ENCODE results near the gene DDX10.
A peak's percentile ranks its signal among the peaks of the same experiment; 100 is the strongest.

Gene DDX10

DNA sequence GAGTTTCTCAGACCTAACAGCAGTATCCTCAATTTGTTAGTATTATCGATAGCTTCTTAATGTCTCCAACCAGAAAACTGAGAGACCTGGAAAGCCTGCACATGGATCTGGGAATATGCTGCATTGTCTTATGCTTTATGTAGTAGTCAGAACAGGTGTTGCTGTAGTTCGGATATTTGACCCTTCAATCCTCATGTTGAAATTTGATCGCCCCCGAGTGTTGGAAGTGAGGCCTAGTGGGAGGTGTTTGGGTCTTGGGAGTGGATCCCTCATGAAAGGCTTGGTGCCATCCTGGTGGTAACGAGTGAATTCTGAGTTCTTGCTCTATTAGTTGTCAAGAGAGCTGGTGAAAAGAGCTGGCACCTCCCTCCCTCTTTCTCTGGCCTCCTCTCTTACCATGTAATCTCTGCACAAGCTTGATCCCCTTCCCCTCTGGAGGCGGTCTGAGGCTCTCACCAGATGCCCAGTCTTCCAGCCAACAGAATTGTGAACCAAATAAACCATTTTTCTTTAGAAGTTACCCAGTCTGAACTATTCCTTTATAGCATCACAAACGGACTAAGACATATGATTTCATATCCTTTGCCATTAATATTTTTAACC lies 227.1 kb downstream of the DDX10 start:
- no peak for DNase-seq (ENCODE audit: low read depth in 2 of 2)
- TF ChIP-seq, protein P1, sequence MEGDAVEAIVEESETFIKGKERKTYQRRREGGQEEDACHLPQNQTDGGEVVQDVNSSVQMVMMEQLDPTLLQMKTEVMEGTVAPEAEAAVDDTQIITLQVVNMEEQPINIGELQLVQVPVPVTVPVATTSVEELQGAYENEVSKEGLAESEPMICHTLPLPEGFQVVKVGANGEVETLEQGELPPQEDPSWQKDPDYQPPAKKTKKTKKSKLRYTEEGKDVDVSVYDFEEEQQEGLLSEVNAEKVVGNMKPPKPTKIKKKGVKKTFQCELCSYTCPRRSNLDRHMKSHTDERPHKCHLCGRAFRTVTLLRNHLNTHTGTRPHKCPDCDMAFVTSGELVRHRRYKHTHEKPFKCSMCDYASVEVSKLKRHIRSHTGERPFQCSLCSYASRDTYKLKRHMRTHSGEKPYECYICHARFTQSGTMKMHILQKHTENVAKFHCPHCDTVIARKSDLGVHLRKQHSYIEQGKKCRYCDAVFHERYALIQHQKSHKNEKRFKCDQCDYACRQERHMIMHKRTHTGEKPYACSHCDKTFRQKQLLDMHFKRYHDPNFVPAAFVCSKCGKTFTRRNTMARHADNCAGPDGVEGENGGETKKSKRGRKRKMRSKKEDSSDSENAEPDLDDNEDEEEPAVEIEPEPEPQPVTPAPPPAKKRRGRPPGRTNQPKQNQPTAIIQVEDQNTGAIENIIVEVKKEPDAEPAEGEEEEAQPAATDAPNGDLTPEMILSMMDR (IDR thresholded peaks at IDR 0.05; ENCODE audit: low read depth, low read length), result no peak
- no peak overlapping the region for H3K4me3 ChIP-seq (replicated peaks in 1 of 2; ENCODE audit: low read depth in 2 of 2, low read length in 2 of 2)

DNA sequence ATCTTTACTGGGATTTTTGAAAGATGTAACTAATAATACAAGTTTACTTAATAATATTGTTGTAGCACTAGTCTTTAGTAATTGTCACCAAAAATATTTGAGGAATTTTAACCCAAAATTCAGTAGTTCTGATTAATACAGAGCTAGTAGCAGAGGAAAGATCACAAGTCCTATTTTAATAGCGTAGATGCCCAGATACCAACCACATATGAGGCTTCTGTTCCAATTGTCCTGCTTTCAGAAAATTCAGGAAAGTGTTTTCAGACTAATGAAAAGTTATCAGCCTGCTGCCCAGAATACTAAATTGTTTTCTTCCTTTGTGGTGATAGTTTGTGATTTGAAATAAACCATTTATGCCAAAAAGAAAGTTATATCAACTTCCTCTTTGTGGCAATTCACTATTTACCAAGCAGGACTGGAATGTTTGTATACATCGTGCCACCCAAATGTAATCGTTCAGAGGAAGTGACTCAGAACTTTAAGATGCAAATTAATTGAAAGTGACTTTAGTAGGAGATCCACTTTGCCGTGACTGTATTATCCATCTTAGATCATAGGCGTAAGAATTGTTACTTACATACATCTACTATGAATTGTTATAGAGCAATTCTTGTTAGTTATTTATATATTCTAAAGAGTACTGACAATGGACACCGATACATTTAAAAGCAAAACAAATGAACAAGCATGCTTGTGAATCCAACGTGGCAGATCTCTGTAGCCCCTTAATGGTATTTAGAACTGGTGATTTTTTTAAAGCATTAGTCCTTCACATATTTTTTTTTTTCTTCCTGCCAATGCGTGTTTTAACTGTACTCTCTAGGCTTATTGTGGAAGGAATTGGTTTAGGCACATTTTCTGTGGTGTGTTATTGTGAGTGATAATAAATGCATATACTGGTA lies 231.0 kb downstream of the DDX10 start:
- peak; percentile 51 to 71 for DNase-seq (ENCODE audit: low read depth in 2 of 2)
- H3K4me3 ChIP-seq (replicated peaks in 1 of 2; ENCODE audit: low read depth in 2 of 2, low read length in 2 of 2), result no peak overlapping the region
- TF ChIP-seq, protein P1 (IDR thresholded peaks at IDR 0.05; ENCODE audit: low read depth, low read length), result no peak

DNA sequence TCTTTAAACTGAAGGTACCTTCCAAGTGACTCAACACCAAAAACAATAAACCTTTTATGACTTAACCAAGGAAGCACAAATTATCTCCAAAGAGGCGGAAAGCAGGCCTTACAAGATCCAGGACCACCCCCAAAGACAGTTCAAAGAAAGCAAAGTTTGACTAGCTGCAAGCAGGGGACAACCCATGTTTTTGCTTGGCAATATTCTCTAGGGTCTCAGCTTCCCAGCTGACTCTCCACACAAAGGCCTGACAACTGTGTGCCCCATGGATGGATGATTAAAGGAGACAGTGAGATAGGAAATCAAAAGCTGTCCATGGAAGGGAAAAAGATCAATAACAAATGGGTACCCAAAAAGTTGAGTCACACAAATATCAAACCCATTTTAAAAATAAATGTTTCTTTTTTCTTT lies 232.2 kb downstream of the DDX10 start:
- TF ChIP-seq, protein P1 (IDR thresholded peaks at IDR 0.05; ENCODE audit: low read depth, low read length), result no peak
- H3K4me3 ChIP-seq (replicated peaks in 1 of 2; ENCODE audit: low read depth in 2 of 2, low read length in 2 of 2), result no peak overlapping the region
- DNase-seq (ENCODE audit: low read depth in 2 of 2), result peak in 1 of 2 donors; percentile 50

DNA sequence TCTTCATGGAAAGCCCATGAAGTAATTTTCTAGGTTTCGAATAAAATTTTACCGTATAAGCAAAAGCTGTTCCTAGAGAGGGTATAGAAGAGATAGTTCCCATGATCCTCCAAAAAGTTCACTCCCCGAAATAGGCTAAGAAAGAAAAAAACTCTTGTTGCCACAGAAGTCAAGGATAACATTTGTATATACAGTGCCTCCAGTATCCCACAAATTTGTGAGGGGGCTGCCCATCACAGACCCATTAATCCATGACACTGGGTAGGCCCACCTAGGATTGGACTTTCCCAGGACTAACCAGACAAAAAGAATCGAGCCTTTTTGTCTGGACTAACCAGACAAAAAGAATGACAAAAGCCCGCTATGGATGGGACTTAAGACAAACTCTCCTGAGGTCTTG lies 233.0 kb downstream of the DDX10 start:
- TF ChIP-seq, protein P1 (IDR thresholded peaks at IDR 0.05; ENCODE audit: low read depth, low read length), result no peak
- no peak for DNase-seq (ENCODE audit: low read depth in 2 of 2)
- H3K4me3 ChIP-seq (replicated peaks in 1 of 2; ENCODE audit: low read depth in 2 of 2, low read length in 2 of 2), result no peak overlapping the region

DNA sequence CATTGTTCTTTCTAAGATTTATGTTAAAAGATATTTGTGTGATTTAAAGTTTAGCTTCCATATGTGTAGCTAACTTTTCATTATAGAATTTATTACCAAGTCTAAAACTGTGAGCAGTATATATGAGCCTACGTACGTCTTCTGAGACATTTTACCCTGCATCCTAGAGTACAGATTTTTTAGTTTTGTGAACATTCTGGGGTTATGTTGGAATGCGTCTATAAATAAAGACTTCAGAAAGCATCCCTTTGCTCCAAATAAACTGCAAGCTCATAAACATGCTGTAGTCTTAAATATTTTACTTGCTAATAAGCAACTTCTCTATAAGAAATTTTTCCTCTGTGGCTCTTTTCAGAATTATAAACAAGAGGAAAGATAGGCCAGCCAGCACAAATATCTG lies 236.5 kb downstream of the DDX10 start:
- TF ChIP-seq, protein P1 (IDR thresholded peaks at IDR 0.05; ENCODE audit: low read depth, low read length), result no peak
- DNase-seq (ENCODE audit: low read depth in 2 of 2), result no peak
- H3K4me3 ChIP-seq (replicated peaks in 1 of 2; ENCODE audit: low read depth in 2 of 2, low read length in 2 of 2), result no peak overlapping the region

DNA sequence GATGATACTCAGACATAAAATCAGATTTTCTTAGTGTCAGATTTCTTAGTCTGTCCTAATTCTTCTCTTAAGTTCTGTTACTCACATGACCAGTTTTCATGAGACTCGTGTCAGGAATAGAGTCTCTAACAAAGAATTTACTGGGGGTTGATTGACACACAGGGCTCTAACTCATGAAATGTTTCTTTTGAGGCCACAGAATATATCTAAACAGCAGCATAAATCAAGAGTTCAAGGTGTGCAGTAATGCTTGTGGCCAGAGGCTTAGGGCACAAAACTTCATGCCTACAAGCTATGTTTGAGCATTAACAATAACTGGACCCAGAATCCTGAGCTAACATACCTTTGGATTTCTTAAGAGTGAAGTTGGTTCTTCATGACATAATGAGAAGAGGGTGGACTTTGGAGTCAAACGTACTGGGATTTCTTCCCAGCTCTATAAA lies 237.2 kb downstream of the DDX10 start:
- DNase-seq (ENCODE audit: low read depth in 2 of 2), result no peak
- TF ChIP-seq, protein P1 (IDR thresholded peaks at IDR 0.05; ENCODE audit: low read depth, low read length), result no peak
- H3K4me3 ChIP-seq (replicated peaks in 1 of 2; ENCODE audit: low read depth in 2 of 2, low read length in 2 of 2), result no peak overlapping the region

All from cardiac fibroblast (primary cell).